Testis (tissue), 2 donors: ENCODE results near the gene BCKDHB.

ENCODE experiments used
- CTCF ChIP-seq, 3 experiments: fragments of 450-650 bp in 2 of 3; fragments of 200-600 bp in 1 of 3; sonication (generic) in 1 of 3; IDR thresholded peaks; one replicate each; pipeline ENCODE4 v1.5.1; 2016 to 2019; ENCODE audit warnings: antibody characterized with exemption in 3 of 3, mild to moderate bottlenecking in 2 of 3, moderate library complexity in 1 of 3
- POLR2A ChIP-seq: fragments of 450-650 bp; IDR thresholded peaks from one replicate; pipeline ENCODE4 v1.6.1; 2017; ENCODE audit warnings: antibody characterized with exemption, mild to moderate bottlenecking, moderate library complexity

GRCh38 chr6:80304014-80304413, 197.5 kb downstream of the BCKDHB start:
- no peak for TF ChIP-seq CTCF (IDR thresholded peaks at IDR 0.05)
- no peak for TF ChIP-seq POLR2A
